Measurements from ENCODE around the gene BCL2L14.

GRCh38 chr12:12034344-12034743, 36.4 kb upstream of the BCL2L14 start:
- TF ChIP-seq CTCF (optimal IDR thresholded peaks at IDR 0.05 in 1 of 3, IDR thresholded peaks at IDR 0.05 in 1 of 3, conservative IDR thresholded peaks at IDR 0.05 in 1 of 3; ENCODE audit: extremely low read depth in 1 of 3, insufficient read depth in 2 of 3, low read length in 3 of 3) (no peak), EZH2 (IDR thresholded peaks at IDR 0.05; ENCODE audit: low read length) (no peak)
